Astrocyte (in vitro differentiated cells and primary cell): ENCODE measurements around the gene GNS.

Experiments
- CTCF ChIP-seq: IDR thresholded peaks from 2 replicates; pipeline ENCODE4 v1.5.1; 2011; ENCODE audit warnings: low read depth, mild to moderate bottlenecking, inconsistent platforms, low read length, moderate library complexity; ENCODE audit not compliant: insufficient read depth
- EZH2 ChIP-seq: IDR thresholded peaks from 2 replicates; pipeline ENCODE4 v1.6.1; 2012; ENCODE audit warnings: mild to moderate bottlenecking, low read length, inconsistent platforms; ENCODE audit not compliant: insufficient read depth

GRCh38 chr12:64729909-64730587 lies 29.2 kb downstream of the GNS start:
- TF ChIP-seq CTCF (no peak), EZH2 (no peak)
